Testis (tissue), 2 donors: Measurements from ENCODE around the gene COMMD10.

Experiments used
- POLR2A ChIP-seq: fragments of 450-650 bp; IDR thresholded peaks from one replicate; pipeline ENCODE4 v1.6.1; 2017; ENCODE audit warnings: antibody characterized with exemption, mild to moderate bottlenecking, moderate library complexity
- TF ChIP-seq, protein P1 (sequence below), 3 experiments: fragments of 450-650 bp in 2 of 3; fragments of 200-600 bp in 1 of 3; sonication (generic) in 1 of 3; IDR thresholded peaks; one replicate each; pipeline ENCODE4 v1.5.1; 2016 to 2019; ENCODE audit warnings: antibody characterized with exemption in 3 of 3, mild to moderate bottlenecking in 2 of 3, moderate library complexity in 1 of 3

- TF ChIP-seq, protein P1, sequence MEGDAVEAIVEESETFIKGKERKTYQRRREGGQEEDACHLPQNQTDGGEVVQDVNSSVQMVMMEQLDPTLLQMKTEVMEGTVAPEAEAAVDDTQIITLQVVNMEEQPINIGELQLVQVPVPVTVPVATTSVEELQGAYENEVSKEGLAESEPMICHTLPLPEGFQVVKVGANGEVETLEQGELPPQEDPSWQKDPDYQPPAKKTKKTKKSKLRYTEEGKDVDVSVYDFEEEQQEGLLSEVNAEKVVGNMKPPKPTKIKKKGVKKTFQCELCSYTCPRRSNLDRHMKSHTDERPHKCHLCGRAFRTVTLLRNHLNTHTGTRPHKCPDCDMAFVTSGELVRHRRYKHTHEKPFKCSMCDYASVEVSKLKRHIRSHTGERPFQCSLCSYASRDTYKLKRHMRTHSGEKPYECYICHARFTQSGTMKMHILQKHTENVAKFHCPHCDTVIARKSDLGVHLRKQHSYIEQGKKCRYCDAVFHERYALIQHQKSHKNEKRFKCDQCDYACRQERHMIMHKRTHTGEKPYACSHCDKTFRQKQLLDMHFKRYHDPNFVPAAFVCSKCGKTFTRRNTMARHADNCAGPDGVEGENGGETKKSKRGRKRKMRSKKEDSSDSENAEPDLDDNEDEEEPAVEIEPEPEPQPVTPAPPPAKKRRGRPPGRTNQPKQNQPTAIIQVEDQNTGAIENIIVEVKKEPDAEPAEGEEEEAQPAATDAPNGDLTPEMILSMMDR (IDR thresholded peaks at IDR 0.05): no peak
- TF ChIP-seq POLR2A: no peak
Observed at GRCh38 chr5:116301110-116301509, 216.3 kb downstream of the COMMD10 start.
